Central memory CD4-positive, alpha-beta T cell (primary cell): Measurements from ENCODE around the gene TGFA.

ENCODE experiments used
- DNase-seq: peaks from one replicate; pipeline ENCODE4 v3.0.0; 2022

The TGFA gene

GRCh38 chr2:70523996-70524965 is 29.3 kb downstream of the TGFA start:
- peak; percentile 33 for DNase-seq

- no peak for DNase-seq
These were observed 30.0 kb downstream of the TGFA start for GRCh38 chr2:70523672-70523995.

GRCh38 chr2:70522627-70523026 is 31.0 kb downstream of the TGFA start:
- no peak for DNase-seq

GRCh38 chr2:70520825-70521224 is 32.8 kb downstream of the TGFA start:
- DNase-seq, result no peak

- no peak for DNase-seq
These were observed 34.2 kb downstream of the TGFA start for GRCh38 chr2:70519453-70519852.

- DNase-seq, result no peak
These were observed 35.1 kb downstream of the TGFA start for GRCh38 chr2:70518557-70518956.

- no peak for DNase-seq
These were observed 35.8 kb downstream of the TGFA start for GRCh38 chr2:70517804-70518203.

GRCh38 chr2:70516596-70516995 is 37.0 kb downstream of the TGFA start:
- no peak for DNase-seq

GRCh38 chr2:70515938-70516337 is 37.7 kb downstream of the TGFA start:
- DNase-seq, result no peak

GRCh38 chr2:70514612-70515055 is 39.0 kb downstream of the TGFA start:
- no peak for DNase-seq

GRCh38 chr2:70513738-70514137 is 39.9 kb downstream of the TGFA start:
- DNase-seq, result no peak

- no peak for DNase-seq
These were observed 41.5 kb downstream of the TGFA start for GRCh38 chr2:70511971-70512729.

- no peak for DNase-seq
These were observed 43.3 kb downstream of the TGFA start for GRCh38 chr2:70510313-70510712.

- no peak for DNase-seq
These were observed 44.1 kb downstream of the TGFA start for GRCh38 chr2:70509565-70509964.

- DNase-seq, result no peak
These were observed 44.7 kb downstream of the TGFA start for GRCh38 chr2:70508711-70509462.

- no peak for DNase-seq
These were observed 47.8 kb downstream of the TGFA start for GRCh38 chr2:70505613-70506391.

GRCh38 chr2:70504750-70505149 is 48.9 kb downstream of the TGFA start:
- no peak for DNase-seq

- DNase-seq, result no peak
These were observed 49.7 kb downstream of the TGFA start for GRCh38 chr2:70503896-70504295.

- DNase-seq, result no peak
These were observed 51.9 kb downstream of the TGFA start for GRCh38 chr2:70501728-70502127.

GRCh38 chr2:70501215-70501614 is 52.4 kb downstream of the TGFA start:
- no peak for DNase-seq

GRCh38 chr2:70499253-70499652 is 54.4 kb downstream of the TGFA start:
- no peak for DNase-seq

GRCh38 chr2:70498528-70498927 is 55.1 kb downstream of the TGFA start:
- DNase-seq, result no peak
